HG03135 (cell line): ENCODE measurements around the gene MUC22.

ENCODE experiments used
- ATAC-seq: cut with Tn5 transposase; IDR thresholded peaks from one replicate; pipeline ENCODE4 v1.9.1; 2021; ENCODE audit warnings: mild to moderate bottlenecking, moderate library complexity; ENCODE audit not compliant: unreplicated experiment

The MUC22 gene

GRCh38 chr6:31075528-31075927 is 65.3 kb downstream of the MUC22 start:
- no peak for ATAC-seq

- ATAC-seq = no peak
Measured at GRCh38 chr6:31076611-31077010, 66.3 kb downstream of the MUC22 start.

GRCh38 chr6:31079656-31080261 is 69.5 kb downstream of the MUC22 start:
- no peak for ATAC-seq

GRCh38 chr6:31081872-31082271 is 71.6 kb downstream of the MUC22 start:
- no peak for ATAC-seq

- no peak for ATAC-seq
Measured at GRCh38 chr6:31083742-31084354, 73.6 kb downstream of the MUC22 start.
